Activated CD8-positive, alpha-beta memory T cell treated with anti-CD3 and anti-CD28 coated beads for 24 hours (primary cell): ENCODE results near the gene STOX2.

Experiments
- DNase-seq: peaks from one replicate; pipeline ENCODE4 v3.0.0-alpha.2; 2020

STOX2 gene

DNA sequence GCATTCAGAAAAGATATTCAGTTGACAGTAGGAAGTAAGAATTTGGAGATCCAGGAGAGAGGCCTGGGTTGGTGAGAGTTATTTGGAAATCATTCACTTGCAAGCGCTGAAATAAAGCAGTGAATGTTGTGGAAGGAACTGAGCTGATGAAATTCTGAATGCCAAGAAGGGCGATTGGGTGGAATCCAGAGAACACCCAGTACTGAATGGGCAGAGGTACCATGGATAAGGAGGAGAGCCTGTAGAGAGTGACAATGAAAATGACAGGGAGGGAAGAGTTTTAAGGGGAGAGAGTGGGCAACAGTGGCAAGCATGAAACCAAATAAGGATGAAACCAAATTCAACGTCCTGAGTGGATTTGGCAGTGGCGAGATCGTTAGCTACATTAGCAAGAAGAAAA lies 6.7 kb upstream of the STOX2 start:
- no peak for DNase-seq

DNA sequence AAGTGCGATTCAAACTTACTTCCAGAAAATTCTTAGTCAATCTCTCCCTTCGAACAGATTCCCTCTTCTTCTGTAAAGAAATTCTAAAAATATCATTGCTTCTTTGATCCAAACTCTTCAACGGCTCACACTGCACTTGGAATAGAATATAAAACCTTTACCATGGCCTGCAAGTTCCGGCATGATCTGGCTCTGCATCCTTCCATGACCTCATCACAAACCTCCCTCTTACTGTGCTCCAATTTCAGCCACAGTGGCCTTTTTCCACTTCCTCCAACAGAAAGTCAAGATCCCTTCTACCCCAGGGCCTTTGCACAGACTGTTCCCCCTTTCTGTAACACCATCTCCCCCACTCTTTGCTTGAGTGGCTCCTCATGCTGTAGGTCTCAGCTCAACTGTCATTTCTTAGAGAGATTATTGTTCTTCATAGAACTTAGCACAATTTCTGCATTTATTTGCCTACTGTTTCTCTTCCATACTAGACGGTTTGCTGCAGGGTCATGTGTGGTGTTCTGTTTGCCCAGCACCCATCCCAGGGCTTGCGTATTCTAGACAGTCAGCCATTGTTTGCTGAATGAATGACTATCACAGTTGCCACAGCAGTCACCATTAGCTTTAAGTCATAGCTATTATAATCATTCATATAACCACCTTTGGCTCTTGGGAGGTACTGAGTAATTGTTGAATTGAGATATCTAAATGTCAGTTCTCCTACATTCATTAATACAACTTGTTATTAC lies 1.9 kb upstream of the STOX2 start:
- no peak for DNase-seq

GRCh38 chr4:183905593-183906488 lies 734 bp downstream of the STOX2 start:
- peak; percentile 54 for DNase-seq

GRCh38 chr4:183906489-183906738 lies 1.3 kb downstream of the STOX2 start:
- no peak for DNase-seq

GRCh38 chr4:183906739-183907651 lies 1.9 kb downstream of the STOX2 start:
- no peak for DNase-seq

GRCh38 chr4:183907871-183908683 lies 3.0 kb downstream of the STOX2 start:
- no peak for DNase-seq

DNA sequence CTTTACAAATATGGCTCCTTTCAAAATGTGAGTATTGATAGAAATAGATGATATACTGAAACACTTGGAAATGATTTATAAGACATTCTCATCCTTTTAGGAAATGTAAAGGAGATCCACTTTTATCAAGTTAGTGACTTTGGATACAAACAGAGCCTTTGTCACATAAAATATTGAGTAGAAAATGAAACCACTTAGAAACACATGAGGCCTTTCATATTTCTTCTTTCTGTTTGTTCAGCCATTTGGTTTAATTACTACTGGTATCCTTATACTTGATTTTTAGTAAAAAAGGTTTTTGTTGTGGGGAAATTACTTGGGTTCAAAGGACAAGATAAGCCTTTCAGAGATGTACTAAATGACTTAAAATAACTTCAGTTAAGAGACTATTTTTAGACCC lies 4.1 kb downstream of the STOX2 start:
- no peak for DNase-seq

- no peak for DNase-seq
Measured at GRCh38 chr4:183909801-183910200, 4.7 kb downstream of the STOX2 start.

- no peak for DNase-seq
Measured at GRCh38 chr4:183912585-183912984, 7.5 kb downstream of the STOX2 start.

DNA sequence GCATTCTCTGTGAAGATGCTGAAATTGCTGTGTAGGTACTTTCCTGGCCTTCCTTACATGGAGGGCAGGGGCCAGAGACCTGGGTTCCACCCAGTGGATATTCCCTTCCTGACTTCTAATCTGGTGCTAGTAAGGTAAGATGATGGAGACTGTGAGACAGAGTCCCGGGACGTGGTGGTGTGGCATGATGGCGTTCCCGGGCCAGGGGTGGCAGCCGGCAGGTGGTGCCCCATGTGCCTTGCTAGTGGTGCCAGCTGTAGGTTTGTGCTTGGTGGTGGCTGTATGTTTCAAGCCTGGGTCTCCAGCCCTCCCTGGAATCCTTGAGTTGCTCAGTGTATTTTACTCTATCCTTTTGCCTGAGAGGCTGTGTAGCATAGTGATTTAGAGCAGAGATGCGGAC lies 10.9 kb downstream of the STOX2 start:
- DNase-seq = no peak

DNA sequence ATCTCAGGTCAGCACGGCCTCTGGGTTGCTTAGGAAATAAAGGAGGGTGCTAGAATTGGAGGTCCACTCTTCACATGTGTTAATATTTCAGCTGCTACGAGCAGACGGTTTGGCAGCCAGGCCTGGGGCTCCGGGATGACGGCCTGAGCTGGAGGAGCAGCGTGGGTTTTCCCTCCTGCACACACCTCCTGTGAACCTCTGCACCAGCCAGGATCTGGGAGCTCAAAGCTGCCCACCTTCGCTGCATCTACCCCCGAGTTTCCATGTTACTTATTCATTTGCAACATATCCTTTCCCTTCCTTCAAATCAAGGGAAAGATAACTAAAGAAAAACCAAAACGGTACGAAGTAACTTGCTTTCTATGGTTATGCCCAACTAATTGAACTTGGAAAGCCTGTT lies 13.6 kb downstream of the STOX2 start:
- no peak for DNase-seq

DNA sequence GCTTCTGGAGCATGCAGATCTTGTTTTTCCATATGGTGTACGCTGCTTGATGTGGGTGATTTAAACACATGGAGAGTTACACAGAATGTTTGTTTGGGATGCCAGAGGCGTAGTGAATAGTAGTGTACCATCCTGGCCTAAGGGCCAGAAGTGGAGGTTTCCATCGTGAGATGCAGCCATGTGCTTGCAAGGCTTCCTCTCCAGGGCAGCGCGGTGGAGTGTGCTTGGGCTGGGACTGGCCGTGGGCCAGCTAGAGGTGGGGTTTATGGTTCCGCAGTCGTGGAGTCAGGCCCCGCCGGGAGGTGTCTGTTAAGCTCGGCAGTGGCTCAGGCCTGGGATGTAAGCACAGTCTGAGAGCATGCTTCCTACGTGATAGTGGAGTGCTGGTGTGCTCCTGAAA lies 14.0 kb downstream of the STOX2 start:
- DNase-seq = no peak

DNA sequence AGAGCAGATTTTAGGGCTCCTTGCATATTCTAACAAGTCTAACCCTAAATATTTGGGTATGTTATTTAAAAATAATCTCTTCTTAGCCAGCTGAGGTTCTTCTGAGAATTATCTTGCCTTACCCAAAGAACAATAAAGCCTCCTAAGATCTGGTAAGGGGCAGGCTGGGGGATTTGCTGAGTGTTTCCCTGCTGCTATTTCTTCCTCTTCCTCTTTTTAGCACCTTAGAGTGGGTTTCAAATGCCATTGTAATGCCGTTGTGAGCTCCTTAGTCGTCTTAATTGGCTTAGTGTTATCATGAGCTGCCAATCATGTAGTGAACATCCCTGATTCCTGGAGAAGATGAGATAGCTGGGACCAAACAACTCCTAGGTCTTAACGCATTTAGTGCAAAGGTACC lies 15.4 kb downstream of the STOX2 start:
- DNase-seq = no peak

DNA sequence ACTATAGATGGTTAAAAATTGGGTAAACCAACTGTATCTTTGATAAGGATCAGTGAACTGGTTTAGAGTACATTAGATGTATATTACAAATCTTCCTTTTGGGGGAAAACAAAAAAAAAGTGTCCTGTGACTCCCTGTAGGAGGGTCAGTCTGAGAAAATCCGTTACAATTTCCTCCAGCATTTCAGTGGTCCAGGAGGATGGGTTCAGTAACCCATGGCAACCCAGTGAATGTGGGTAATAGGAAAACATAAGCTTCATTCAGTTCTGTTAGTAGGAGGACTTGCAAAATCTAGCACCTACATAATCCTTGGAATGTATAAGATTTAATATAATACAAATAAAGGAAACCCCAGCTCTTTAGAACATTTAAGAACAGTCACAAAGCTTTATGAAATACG lies 16.2 kb downstream of the STOX2 start:
- no peak for DNase-seq

GRCh38 chr4:183924362-183925044 lies 19.4 kb downstream of the STOX2 start:
- DNase-seq = no peak

- DNase-seq = no peak
Measured at GRCh38 chr4:183926950-183927349, 21.8 kb downstream of the STOX2 start.

GRCh38 chr4:183932576-183932975 lies 27.5 kb downstream of the STOX2 start:
- no peak for DNase-seq

- no peak for DNase-seq
Measured at GRCh38 chr4:183934761-183935160, 29.7 kb downstream of the STOX2 start.

DNA sequence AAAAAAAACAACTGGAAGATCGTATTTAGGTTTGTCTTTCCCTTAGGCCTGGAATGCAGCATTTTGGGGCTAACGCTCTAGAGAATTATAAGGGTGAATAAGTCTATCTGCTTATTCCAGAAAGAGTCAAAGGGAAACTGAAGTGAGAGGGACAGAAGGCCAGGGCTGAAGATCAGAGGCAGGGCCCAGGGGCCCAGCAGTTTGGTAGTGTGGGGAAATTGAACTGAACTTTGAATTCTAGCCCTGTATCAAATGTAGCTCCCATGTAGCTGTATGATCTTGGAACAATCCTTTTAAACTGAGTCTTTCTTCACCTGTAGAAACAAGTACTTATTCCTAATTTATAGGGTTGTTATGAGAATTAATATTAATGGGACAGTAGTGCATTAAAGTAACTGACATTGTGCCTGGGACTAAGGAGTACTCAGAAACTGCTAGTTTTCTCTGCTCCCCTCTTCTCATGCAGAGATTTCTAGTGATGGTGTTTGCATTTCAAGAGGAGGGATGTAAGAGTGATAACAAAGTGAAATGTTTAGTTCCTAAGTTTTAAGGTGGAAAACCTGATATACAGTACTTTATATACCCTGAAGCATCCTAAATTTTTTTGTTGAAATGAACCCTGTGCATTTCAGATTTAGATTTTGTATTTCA lies 30.4 kb downstream of the STOX2 start:
- no peak for DNase-seq

DNA sequence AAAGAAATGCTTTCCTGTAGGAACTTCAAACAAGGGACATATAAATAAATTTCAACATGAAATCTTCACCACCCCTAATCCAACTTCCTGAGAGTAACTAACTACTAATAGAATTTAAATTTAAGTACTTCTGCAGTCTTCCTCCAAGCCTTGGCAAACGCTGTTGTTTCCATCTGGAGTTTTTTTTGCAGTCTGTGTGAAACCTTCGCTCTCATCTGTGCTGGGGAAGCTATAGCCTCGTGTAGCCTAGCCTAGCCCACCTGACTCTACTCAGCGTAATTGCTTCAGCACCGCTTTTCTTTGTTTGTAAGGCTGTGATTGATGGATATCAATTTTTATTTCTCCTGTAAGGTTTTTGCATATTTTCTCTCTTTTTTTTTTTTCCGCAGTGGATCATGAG lies 30.9 kb downstream of the STOX2 start:
- DNase-seq = no peak

GRCh38 chr4:183936574-183937345 lies 31.7 kb downstream of the STOX2 start:
- no peak for DNase-seq
